HG02623 (cell line): Measurements from ENCODE around the gene MCM9.
"Not testable (repeated sequence)": the region's sequence is repeated elsewhere in the genome, so short reads cannot be mapped to it uniquely, and the experiment has no call there.

Experiments used
- ATAC-seq: cut with Tn5 transposase; IDR thresholded peaks from one replicate; pipeline ENCODE4 v1.9.1; 2021; ENCODE audit warnings: moderate library complexity; ENCODE audit not compliant: unreplicated experiment

Gene MCM9

DNA sequence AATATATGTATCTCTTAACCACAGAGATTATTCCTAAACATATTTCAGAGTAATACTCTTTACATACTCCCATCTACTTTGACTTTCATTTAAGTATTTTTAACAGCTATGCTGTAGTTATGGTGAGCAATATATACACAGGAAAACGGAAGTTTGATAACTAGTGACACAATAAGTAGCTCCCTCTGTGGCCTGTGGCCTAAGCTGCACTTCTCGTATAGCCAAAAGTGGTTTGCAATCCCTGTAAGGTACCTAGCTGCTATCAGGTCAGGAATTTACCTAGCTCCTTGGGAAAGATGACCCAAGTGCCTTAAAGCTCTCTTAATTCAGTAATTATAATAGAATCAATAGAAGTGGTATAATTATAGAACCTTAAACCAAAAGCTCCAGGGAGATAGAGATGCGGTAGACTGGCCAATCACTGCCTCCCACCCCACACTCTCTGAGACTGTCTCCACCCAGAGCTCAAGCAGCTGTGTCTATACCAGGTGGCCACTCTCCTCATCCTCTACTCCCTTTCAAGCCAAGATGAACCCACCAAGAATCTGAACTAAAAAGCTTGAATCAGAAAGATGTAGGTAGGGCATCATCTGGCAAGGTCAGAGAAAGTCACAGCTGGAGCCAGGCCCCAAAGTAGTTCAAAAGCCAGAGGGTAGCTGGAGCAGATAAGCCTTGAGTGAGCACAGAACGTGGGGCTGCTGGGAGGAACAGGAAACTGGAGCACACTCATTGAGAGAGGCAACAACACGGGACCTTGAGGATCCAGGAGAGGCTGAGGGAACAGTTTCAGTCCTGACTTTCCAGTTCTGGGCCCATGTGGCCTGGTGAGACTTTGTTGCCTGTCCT is 125.9 kb downstream of the MCM9 start:
- ATAC-seq, result peak; percentile 58

DNA sequence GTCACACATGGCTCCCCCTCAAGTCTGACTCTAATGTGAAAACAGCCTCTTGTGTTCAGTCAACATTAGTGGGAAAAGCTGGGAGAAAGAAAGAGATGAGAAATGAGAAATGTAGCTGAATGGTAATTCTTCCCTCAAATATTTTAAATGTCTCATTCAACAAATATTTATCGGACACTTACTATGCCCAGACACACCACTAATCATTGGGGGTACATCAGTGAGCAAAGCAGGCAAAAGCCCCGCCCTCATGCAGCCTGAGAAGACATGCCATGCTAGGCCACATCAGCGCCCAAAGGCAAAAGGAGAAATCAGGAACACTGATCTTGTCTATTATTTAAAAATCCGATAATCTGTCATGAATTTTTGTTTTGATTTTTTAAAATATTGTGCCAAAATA is 130.9 kb downstream of the MCM9 start:
- no peak for ATAC-seq

DNA sequence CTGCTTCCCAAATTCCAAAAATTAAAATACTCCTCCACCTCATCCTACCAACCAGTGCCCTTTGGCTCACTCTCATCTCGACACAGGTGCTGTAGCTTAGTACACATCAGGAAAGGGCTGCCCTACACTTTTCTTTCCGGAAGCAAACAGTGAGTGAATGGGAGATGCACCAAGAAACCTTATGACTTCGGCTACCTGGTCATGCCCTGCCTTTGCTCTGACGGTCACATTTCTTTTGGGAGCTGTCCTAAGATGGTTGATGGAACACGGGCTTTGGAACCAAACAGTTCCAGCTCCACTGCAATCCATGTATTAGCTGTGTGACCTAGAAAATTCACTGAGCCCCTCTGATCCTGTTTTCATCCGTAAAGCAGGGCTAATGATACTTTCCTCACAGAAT is 133.7 kb downstream of the MCM9 start:
- ATAC-seq, result no peak

DNA sequence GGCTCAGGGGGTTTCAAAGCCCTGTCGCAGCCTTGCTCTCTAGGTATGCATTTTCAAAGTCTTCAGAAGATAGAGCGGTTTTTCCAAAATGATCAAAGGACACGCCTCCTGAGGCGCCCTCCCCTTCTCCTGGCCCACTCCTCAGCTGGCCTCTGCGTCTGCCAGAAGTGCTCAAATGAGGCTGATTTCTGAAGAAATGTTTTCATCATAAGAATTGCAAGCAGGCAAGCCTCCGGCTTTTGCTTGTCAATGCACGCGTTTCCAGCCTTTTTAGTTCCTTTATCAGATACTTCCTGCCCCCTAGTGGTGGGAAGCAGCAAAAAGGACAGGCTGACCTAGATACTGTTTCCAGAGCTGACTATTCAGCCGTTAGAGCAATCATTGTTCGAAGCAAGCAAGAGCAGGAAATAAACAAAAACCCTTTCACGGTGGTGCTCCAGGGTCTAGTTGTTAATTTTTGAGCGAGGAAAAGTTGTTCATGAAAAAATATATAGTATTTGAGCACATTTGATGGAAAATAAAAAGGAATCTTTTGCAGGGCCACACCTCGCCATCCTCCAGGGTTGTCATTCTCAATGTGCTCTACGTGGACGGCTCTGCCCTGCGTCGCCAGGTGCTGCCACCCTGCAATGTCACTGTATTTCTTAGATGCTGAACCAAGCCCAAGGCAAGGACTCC is 134.4 kb downstream of the MCM9 start:
- ATAC-seq, result peak; percentile 90

DNA sequence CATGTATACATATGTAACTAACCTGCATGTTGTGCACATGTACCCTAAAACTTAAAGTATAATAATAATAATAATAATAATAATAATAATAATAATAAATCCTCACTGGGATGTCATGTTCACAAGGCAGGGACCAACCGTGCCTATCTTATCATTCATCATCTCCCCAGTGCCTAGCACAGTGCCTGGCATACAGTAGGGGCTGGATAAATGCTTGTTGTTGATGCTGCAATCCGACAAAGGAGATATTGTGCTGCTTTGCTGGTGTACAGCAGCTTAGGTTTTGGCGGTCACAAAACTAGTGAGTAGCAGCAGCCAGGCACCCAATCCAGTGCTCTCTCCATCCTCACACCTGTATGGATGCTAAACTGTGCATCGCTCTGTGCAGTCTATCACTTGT is 135.1 kb downstream of the MCM9 start:
- ATAC-seq, result no peak

GRCh38 chr6:118796548-118796947 is 138.4 kb downstream of the MCM9 start:
- ATAC-seq, result not testable (repeated sequence)

- ATAC-seq, result no peak
Observed at GRCh38 chr6:118791499-118791898, 143.5 kb downstream of the MCM9 start.

GRCh38 chr6:118789954-118790353 is 145.0 kb downstream of the MCM9 start:
- ATAC-seq, result no peak

- no peak for ATAC-seq
Observed at GRCh38 chr6:118789419-118789818, 145.5 kb downstream of the MCM9 start.

GRCh38 chr6:118788702-118789101 is 146.3 kb downstream of the MCM9 start:
- ATAC-seq, result no peak

DNA sequence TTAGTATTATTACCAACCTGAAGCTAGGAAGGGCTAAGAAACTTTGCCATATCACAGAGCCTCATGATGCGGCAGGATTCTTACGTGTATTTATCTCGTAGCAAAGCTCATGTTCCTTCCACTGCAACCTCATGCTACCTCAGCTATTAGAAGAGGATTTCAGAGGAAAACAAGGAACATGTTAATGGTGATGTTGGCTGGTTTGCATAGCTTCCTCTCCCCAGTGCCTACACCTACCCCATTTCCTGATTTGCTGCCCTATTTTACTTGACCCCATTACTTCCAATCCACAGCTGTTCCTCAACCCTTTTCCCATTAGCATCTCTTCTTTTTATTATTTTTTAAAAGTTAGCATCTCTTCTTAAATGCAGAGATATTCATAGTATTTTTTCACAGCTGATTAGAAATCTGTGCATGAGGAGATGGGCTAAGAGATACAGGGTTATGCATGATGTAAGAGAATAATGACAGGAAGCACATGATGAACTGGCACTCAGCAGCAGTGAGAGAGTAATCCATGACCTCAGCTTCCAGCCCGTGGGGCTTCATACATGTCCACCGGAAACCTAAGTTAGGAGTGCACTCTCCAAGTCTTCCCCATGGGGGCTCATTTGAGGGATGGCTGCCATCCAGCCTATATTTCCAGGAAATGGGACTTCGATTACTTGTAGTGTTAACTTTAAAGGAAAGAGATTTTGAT is 147.1 kb downstream of the MCM9 start:
- no peak for ATAC-seq

- ATAC-seq, result no peak
Observed at GRCh38 chr6:118786596-118787453, 148.1 kb downstream of the MCM9 start.

DNA sequence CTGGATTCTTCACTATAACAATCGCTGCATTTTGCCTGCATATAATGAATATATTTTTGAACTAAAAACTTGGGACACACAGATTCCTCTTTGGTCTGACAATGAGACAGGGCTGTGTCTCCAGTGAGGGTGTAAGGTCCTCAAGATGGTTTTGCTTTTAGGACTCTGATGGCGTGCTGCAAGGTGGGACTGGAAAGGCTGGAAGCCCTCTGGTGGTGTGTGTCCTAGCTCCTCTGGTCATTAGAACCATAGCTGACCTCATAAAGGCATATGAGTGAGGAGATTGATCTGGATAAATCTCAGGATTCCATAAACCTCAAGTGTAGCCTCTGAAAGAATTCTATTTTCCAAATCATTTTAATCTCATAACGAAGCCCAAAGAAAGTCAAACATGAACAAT is 149.4 kb downstream of the MCM9 start:
- ATAC-seq, result no peak

DNA sequence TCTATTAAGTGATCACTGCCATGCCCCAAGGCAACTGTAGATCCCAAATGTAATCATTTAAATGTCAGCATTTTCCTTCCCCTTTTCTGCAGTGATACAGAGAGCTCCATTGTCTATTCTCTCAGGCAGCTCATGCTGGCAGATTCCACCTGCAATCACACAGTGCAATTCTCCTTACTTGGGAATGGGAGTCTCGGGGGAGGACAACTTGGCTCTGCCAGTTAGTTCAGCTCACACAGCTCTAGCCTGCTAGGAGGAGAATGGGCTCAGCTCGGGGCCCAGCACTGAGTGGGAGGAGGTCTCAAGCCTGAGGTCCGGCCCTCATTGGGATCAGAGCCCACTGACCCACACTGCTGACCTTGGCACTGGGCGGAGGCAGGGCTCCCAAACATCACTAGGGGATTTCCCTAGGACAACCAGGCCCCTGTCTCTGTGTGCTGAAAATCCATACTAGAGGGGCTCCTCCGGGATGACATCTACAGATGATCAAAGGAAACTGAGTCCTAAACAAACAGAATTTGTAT is 150.3 kb downstream of the MCM9 start:
- ATAC-seq, result no peak

- ATAC-seq, result no peak
Observed at GRCh38 chr6:118783931-118784550, 150.9 kb downstream of the MCM9 start.

DNA sequence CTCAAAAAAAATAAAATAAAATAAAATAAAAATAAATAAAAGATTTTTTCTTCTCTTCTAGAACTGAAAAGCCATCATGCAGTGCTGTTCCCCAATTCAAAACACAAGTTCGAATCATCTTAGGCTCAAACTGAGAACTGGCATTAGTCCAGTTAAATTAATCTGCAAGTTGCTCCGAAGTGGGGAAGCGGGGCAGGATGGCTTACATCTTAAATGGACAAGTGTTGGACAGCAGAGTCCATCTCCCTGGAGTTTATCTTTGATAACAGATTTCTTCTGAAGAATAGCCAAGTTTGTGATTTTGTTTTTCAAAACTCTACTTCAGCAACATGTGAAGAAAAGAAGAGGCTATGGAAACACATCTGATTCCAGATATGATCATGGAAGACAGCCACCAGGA is 152.3 kb downstream of the MCM9 start:
- ATAC-seq, result no peak

DNA sequence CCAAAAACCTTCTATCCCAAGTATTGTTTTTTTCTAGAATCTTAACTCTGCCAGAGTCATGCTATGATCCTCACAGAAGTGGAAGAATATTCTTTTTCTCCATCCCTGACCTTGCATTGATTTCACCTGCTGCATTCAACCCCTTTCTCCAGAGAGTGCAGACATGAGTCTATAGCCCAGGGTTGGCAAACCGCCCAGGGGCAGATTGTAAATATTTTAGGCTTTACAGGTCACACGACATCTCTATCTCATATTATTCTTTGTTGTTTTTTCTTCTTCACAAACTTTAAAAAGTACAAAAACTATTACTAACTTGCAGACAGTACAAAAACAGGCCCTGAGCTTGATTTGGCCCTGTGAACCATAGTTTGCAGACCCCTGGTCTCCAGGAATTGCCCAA is 153.1 kb downstream of the MCM9 start:
- ATAC-seq, result no peak

GRCh38 chr6:118780668-118781067 is 154.3 kb downstream of the MCM9 start:
- no peak for ATAC-seq

DNA sequence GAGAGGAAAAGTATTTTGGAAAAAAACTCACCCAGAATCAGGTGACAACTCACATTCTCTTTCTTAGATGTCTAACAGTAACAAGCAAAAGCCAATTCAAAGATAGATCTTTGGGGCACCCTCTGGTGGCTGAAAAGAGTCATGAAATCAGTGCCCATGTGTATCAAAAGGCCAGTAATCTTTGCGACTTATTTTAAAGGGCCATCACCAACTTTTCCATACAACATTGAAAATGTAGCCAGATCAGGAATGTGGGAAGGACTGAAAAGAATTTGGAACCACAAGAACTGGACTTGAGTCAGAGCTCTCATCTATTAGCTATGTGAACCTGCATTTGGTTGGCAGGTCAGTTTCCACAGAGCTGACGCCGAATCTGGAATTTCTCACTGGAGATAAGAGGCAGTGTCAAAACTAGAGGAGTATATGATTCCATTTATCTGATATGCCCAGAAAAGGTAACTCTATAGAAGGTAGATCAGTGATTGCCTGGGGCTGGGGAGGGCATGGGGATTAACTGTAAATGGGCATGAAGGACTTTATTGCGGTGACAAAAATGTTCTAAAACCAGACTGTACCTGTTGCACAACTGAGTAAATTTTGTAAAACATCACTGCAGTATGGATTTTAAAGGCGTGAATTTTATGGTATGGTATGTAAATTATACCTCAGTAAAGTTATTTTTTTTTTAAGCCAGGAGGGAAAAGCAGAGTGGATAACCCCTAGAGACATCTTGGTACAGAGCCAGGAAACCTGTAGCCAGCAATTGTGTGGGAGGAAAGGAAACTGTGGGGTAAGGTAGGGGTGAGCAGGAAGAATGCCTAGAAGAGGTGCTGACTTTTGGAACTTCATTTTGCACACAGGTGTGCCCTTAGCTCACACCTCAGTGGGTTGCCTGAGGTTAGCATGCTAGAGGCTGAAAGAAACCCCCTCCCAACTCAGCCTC is 158.1 kb downstream of the MCM9 start:
- ATAC-seq, result peak; percentile 84
